ENCODE measurements around the gene ZBTB16. TPM values are rescaled to one million over a fixed set of nuclear protein-coding genes. Genes with fewer than 3 reads are reported as not detected.

Gene ZBTB16
- total and polyA plus RNA-seq, 10 donors = 1.5 to 85.6 (median 42.1) TPM

DNA sequence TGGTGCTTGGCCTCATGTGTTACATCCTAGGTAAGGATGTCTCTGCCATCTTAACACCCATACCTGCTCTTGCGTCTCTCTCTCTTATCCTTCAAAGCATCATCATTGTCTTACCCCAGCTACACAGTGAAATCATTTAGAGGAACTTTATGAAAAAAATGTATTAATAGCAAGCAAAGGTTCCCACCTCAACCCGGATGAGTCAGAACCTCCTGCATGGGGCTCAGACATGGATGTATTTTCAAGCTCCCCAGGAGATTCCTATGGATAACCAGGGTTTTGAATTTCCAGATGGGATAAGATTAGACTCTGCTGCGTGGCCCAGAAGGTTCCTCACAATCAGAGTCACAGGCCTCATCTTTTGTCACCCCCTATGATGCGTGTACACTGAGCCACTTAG lies 147.6 kb downstream of the ZBTB16 start:
- Histone ChIP-seq H3K27ac (no peak overlapping the region), H3K4me1 (peaks cover 0 to 41% (median 13%) of the 10 kb centered on the region in 6 donors)
- TF ChIP-seq POLR2AphosphoS5 (IDR thresholded peaks at IDR 0.05) = no peak
- TF ChIP-seq, protein P1, sequence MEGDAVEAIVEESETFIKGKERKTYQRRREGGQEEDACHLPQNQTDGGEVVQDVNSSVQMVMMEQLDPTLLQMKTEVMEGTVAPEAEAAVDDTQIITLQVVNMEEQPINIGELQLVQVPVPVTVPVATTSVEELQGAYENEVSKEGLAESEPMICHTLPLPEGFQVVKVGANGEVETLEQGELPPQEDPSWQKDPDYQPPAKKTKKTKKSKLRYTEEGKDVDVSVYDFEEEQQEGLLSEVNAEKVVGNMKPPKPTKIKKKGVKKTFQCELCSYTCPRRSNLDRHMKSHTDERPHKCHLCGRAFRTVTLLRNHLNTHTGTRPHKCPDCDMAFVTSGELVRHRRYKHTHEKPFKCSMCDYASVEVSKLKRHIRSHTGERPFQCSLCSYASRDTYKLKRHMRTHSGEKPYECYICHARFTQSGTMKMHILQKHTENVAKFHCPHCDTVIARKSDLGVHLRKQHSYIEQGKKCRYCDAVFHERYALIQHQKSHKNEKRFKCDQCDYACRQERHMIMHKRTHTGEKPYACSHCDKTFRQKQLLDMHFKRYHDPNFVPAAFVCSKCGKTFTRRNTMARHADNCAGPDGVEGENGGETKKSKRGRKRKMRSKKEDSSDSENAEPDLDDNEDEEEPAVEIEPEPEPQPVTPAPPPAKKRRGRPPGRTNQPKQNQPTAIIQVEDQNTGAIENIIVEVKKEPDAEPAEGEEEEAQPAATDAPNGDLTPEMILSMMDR (IDR thresholded peaks at IDR 0.05 in 8 of 11, conservative IDR thresholded peaks at IDR 0.05 in 3 of 11) = no peak
- TF ChIP-seq POLR2A (IDR thresholded peaks at IDR 0.05) = no peak

DNA sequence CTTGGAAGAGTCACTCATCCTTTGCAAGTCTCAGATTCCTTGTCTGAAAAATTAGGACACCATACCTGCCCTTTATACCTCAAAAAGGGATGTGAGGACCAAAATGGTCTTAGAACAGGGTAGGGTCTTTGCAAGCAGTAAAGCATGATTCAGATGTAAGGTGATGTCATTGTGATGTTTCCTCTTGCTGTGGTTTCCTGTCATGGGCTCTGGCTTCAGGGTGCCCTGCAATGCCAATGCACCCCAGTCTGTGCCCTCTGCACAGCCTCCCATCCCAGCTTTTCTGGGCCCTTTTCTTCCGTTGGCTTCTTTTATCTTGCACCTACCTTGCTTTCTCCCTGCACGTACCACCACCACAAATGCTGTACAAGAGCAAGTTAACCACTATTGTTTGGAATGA lies 148.9 kb downstream of the ZBTB16 start:
- TF ChIP-seq, protein P1 (IDR thresholded peaks at IDR 0.05 in 8 of 11, conservative IDR thresholded peaks at IDR 0.05 in 3 of 11) = no peak
- TF ChIP-seq POLR2AphosphoS5 (IDR thresholded peaks at IDR 0.05) (no peak), POLR2A (IDR thresholded peaks at IDR 0.05) (no peak)
- Histone ChIP-seq H3K27me3 (replicated peaks in 1 of 7) (no peaks in the 10 kb centered on the region), H3K4me3 (no peak overlapping the region), H3K4me1 (peaks cover 0 to 41% (median 13%) of the 10 kb centered on the region in 6 donors), H3K36me3 (peaks cover 0 to 71% (median 0%) of the 10 kb centered on the region in 6 donors), H3K9me3 (no peaks in the 10 kb centered on the region), H3K27ac (peak overlapping the region in 3 of 8 donors; percentile 18 to 36 (median 30))
- 47 to 77% (median 63%) methylated on average over 2 of the region's 2 CpGs for WGBS, 5 donors
- intact Hi-C loops (cut with DNase I; ENCODE audit: low total_unique reads) = no loop called here
- DNase-seq = no peak

More for the DNA sequence above, 147.6 kb downstream of the ZBTB16 start:
- Histone ChIP-seq H3K36me3 (peaks cover 0 to 61% (median 0%) of the 10 kb centered on the region in 6 donors), H3K9me3 (no peaks in the 10 kb centered on the region), H3K4me3 (no peak overlapping the region), H3K27me3 (replicated peaks in 1 of 7) (no peaks in the 10 kb centered on the region)
- WGBS, 5 donors = 73 to 87% (median 81%) methylated on average over 4 of the region's 4 CpGs
- intact Hi-C loops (cut with DNase I; ENCODE audit: low total_unique reads) = no loop called here
- no peak for DNase-seq

DNA sequence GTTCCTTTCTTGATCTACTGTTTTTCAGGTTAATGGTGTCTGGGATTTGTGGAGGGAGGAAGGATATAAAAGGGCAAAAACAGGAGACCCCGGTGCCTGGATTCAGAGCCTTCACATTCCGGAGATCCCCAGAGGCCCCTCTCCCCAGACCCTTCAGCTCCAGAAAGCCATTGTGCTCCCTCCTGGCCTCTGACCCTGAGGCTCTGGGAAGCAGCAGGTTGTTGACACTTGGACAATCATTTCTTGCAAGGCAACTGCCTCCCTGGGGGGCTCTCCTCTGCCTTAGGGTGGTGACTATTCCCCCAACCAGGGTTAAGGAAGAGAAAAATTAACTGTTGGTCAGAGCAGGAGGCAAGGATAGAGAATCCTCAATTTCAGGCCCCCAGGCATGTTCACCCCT lies 149.8 kb downstream of the ZBTB16 start:
- 83 to 90% (median 87%) methylated on average over 2 of the region's 2 CpGs for WGBS, 5 donors
- intact Hi-C loops (cut with DNase I; ENCODE audit: low total_unique reads) = no loop called here
- no peak overlapping the region for H3K4me3 ChIP-seq
- no peak for DNase-seq
- no peaks in the 10 kb centered on the region for H3K9me3 ChIP-seq
- no peaks in the 10 kb centered on the region for H3K27me3 ChIP-seq (replicated peaks in 1 of 7)
- peaks cover 0 to 41% (median 13%) of the 10 kb centered on the region in 6 donors for H3K4me1 ChIP-seq
- peaks cover 0 to 68% (median 0%) of the 10 kb centered on the region in 6 donors for H3K36me3 ChIP-seq
- H3K27ac ChIP-seq = no peak overlapping the region
- TF ChIP-seq, protein P1 (IDR thresholded peaks at IDR 0.05 in 8 of 11, conservative IDR thresholded peaks at IDR 0.05 in 3 of 11) = no peak
- no peak for TF ChIP-seq POLR2AphosphoS5 (IDR thresholded peaks at IDR 0.05)

DNA sequence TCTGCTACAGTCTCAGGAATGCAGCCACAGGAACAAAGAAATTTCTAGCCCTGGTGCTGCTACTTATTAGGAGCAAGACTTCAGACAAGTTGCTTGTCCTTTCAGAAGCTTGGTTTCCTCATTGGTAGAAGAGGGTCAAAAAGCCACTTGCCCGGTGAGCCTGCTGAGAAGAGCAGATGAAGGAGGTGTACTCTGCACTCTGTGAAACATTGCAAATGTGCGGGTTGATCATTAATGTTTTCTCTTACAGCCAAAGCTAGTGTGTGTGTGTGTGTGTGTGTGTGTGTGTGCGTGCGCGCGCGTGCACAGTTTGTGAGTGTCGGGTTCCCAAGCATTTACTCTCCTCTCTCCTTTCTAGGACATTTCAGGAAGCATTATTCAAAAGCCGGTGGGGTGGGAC lies 150.4 kb downstream of the ZBTB16 start:
- Histone ChIP-seq H3K4me1 (peaks cover 0 to 41% (median 13%) of the 10 kb centered on the region in 6 donors), H3K27ac (no peak overlapping the region), H3K36me3 (peaks cover 0 to 62% (median 0%) of the 10 kb centered on the region in 6 donors), H3K27me3 (replicated peaks in 1 of 7) (no peaks in the 10 kb centered on the region), H3K9me3 (no peaks in the 10 kb centered on the region), H3K4me3 (no peak overlapping the region)
- TF ChIP-seq POLR2AphosphoS5 (IDR thresholded peaks at IDR 0.05) (no peak), POLR2A (IDR thresholded peaks at IDR 0.05) (no peak)
- TF ChIP-seq, protein P1 (IDR thresholded peaks at IDR 0.05 in 8 of 11, conservative IDR thresholded peaks at IDR 0.05 in 3 of 11) = no peak
- no peak for DNase-seq
- intact Hi-C loops (cut with DNase I; ENCODE audit: low total_unique reads) = no loop called here
- WGBS, 5 donors = 77 to 94% (median 92%) methylated on average over 9 of the region's 9 CpGs

Measured in spleen (tissue), 11 donors.